Osteoblast (primary cell): ENCODE measurements around the gene MMP20. TPM values are rescaled to one million over a fixed set of nuclear protein-coding genes. Genes with fewer than 3 reads are reported as not detected.
A peak's percentile ranks its signal among the peaks of the same experiment; 100 is the strongest.

Experiments used
- DNase-seq: peaks from one replicate; pipeline ENCODE4 v3.0.0; 2011; ENCODE audit warnings: low spot score, mixed read lengths; ENCODE audit not compliant: insufficient read length; ENCODE audit errors: missing footprints
- H2AFZ ChIP-seq: 2 replicates; pipeline ENCODE4 v1.6.0; 2011; ENCODE audit warnings: mild to moderate bottlenecking, low read length
- H3K27ac ChIP-seq: 2 replicates; pipeline ENCODE4 v1.5.1; 2011; ENCODE audit warnings: mild to moderate bottlenecking, low read depth, low read length, moderate library complexity
- H3K27me3 ChIP-seq: 2 replicates; pipeline ENCODE4 v1.6.0; 2012; ENCODE audit warnings: mild to moderate bottlenecking, control low read depth, inconsistent platforms, low read length, moderate library complexity; ENCODE audit not compliant: insufficient read depth
- H3K36me3 ChIP-seq: 2 replicates; pipeline ENCODE4 v1.5.1; 2011; ENCODE audit warnings: mild to moderate bottlenecking, low read length, control low read depth, moderate library complexity; ENCODE audit not compliant: insufficient read depth
- H3K4me1 ChIP-seq: 2 replicates; pipeline ENCODE4 v1.5.1; 2011; ENCODE audit warnings: mild to moderate bottlenecking, low read length, control low read depth, moderate library complexity; ENCODE audit not compliant: insufficient read depth
- H3K4me2 ChIP-seq: 2 replicates; pipeline ENCODE4 v1.6.0; 2011; ENCODE audit warnings: mild to moderate bottlenecking, low read length; ENCODE audit not compliant: insufficient read depth
- H3K4me3 ChIP-seq: fragments of 200-600 bp; sonication (generic); 3 replicates; pipeline ENCODE4 v1.5.1; 2012; ENCODE audit warnings: mild to moderate bottlenecking, low read length, inconsistent platforms; ENCODE audit not compliant: insufficient read depth
- H3K79me2 ChIP-seq: 2 replicates; pipeline ENCODE4 v1.6.0; 2012; ENCODE audit warnings: mild to moderate bottlenecking, low read length, control low read depth, inconsistent platforms; ENCODE audit not compliant: insufficient read depth
- H3K9me3 ChIP-seq: 2 replicates; pipeline ENCODE4 v1.5.1; 2011; ENCODE audit warnings: low read depth, low read length, control low read depth
- H4K20me1 ChIP-seq: 2 replicates; pipeline ENCODE4 v1.6.0; 2012; ENCODE audit warnings: mild to moderate bottlenecking, low read length, control low read depth; ENCODE audit not compliant: insufficient read depth
- CTCF ChIP-seq: IDR thresholded peaks from 2 replicates; pipeline ENCODE4 v1.5.1; 2011; ENCODE audit warnings: mild to moderate bottlenecking, low read depth, low read length, moderate library complexity; ENCODE audit errors: extremely low read depth
- total RNA-seq: library from RNA; depleted of rRNA; stranded (reverse); fragments of >200 nt; gene quantifications from 2 replicates; pipeline ENCODE4 v1.2.3, GENCODE V29; 2012

The MMP20 gene
- total RNA-seq, 1 donor = not detected

GRCh38 chr11:102655547-102655946 is 30.4 kb upstream of the MMP20 start:
- Histone ChIP-seq H3K27me3 (peaks cover 13% of the 10 kb centered on the region), H3K27ac (no peak overlapping the region), H3K4me1 (no peaks in the 10 kb centered on the region), H2AFZ (no peak overlapping the region), H3K36me3 (no peaks in the 10 kb centered on the region), H4K20me1 (no peaks in the 10 kb centered on the region), H3K4me3 (no peak overlapping the region), H3K9me3 (no peaks in the 10 kb centered on the region), H3K4me2 (no peak overlapping the region), H3K79me2 (no peaks in the 10 kb centered on the region)
- no peak for DNase-seq
- TF ChIP-seq CTCF = no peak

DNA sequence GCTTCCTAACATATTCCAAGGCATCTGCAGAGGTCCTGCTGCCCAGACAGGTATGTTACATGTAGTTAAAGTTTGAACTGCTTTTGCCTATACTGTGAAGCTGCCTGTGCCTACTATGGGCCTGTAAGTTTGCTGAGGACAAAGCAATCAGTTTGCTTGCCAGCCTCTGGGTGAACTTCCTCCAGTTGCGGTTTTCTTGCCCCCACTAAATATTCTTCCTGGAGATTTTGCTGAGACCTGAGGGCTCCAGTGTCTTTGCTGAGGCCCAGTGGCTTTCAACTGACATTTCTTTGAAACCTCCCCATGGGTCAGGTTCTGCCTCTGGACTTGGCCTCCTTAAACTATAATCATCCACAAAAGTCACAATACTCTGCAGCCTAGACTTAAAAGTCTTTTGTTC is 29.6 kb upstream of the MMP20 start:
- Histone ChIP-seq H3K4me1 (no peaks in the 10 kb centered on the region), H2AFZ (no peak overlapping the region), H3K27me3 (peaks cover 12% of the 10 kb centered on the region), H4K20me1 (no peaks in the 10 kb centered on the region), H3K4me2 (no peak overlapping the region), H3K9me3 (no peaks in the 10 kb centered on the region), H3K4me3 (no peak overlapping the region), H3K27ac (no peak overlapping the region), H3K79me2 (no peaks in the 10 kb centered on the region), H3K36me3 (no peaks in the 10 kb centered on the region)
- no peak for DNase-seq
- no peak for TF ChIP-seq CTCF

DNA sequence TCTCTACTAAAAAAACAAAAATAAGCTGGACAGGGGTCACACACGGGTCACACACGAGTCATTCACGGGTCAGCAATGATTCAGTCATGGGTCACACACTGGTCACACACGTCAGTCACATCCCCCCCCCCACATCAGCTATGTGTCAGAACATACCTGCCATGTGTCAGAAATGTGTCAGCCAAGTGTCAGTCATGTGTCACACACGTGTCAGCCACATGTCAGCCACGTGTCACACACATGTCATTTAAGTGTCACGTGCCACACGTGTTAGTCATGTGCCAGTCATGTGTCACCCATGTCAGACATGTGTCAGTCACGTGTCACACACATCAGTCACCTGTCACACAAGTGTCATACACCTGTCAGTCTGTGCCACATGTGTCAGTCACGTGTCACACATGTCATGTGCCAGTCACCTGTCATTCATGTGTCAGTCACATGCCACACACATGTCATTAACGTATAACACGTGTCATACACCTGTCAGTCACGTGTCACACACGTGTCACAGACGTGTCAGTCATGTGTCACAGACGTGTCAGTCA is 28.7 kb upstream of the MMP20 start:
- no peak overlapping the region for H3K4me2 ChIP-seq
- no peak overlapping the region for H2AFZ ChIP-seq

DNA sequence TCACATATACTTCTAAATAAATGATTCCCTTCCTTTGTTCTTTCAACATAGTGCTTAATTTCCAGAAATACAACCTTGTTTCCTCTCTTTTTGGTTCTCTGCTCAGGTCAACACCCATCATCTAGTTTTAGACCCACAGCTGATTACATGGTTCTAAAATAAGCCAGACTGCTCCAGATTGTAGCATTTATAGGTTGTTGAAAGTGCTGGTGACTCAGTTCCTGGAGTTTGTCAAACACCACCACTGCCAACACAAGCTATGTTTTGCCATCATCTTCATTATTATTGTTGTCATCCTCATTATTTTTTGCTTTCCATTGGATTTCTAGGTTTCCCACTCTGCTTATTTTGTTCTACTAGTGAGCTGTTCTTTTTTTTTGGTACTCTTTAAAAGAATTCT is 22.3 kb upstream of the MMP20 start:
- no peak for TF ChIP-seq CTCF
- H4K20me1 ChIP-seq = no peaks in the 10 kb centered on the region
- H3K36me3 ChIP-seq = no peaks in the 10 kb centered on the region
- no peaks in the 10 kb centered on the region for H3K27me3 ChIP-seq
- H3K4me2 ChIP-seq = no peak overlapping the region
- no peaks in the 10 kb centered on the region for H3K9me3 ChIP-seq
- H3K4me1 ChIP-seq = no peaks in the 10 kb centered on the region
- H3K27ac ChIP-seq = no peak overlapping the region
- DNase-seq = peak; percentile 58
- no peak overlapping the region for H2AFZ ChIP-seq
- no peaks in the 10 kb centered on the region for H3K79me2 ChIP-seq
- no peak overlapping the region for H3K4me3 ChIP-seq

More for the DNA sequence above, 28.7 kb upstream of the MMP20 start:
- no peaks in the 10 kb centered on the region for H3K36me3 ChIP-seq
- H3K27ac ChIP-seq = no peak overlapping the region
- H3K27me3 ChIP-seq = peaks cover 5% of the 10 kb centered on the region
- no peaks in the 10 kb centered on the region for H3K4me1 ChIP-seq
- H3K79me2 ChIP-seq = no peaks in the 10 kb centered on the region
- H4K20me1 ChIP-seq = no peaks in the 10 kb centered on the region
- DNase-seq = no peak
- no peak for TF ChIP-seq CTCF
- no peak overlapping the region for H3K4me3 ChIP-seq
- H3K9me3 ChIP-seq = no peaks in the 10 kb centered on the region
